Glutamatergic neuron (in vitro differentiated cells): ENCODE data around the gene KLHL30. TPM values are rescaled to one million over a fixed set of nuclear protein-coding genes. Genes with fewer than 3 reads are reported as not detected.

Experiments
- DNase-seq: peaks from one replicate; pipeline ENCODE4 v3.0.0; 2022
- H3K27ac Mint-ChIP-seq: one replicate; pipeline ENCODE4 v1.8.0; 2020; ENCODE audit warnings: mild to moderate bottlenecking, mixed read lengths, inconsistent platforms; ENCODE audit not compliant: unreplicated experiment
- H3K27me3 Mint-ChIP-seq: one replicate; pipeline ENCODE4 v1.8.0; 2020; ENCODE audit warnings: mild to moderate bottlenecking, moderate library complexity, mixed read lengths, inconsistent platforms; ENCODE audit not compliant: unreplicated experiment
- H3K36me3 Mint-ChIP-seq: one replicate; pipeline ENCODE4 v1.8.0; 2020; ENCODE audit warnings: mild to moderate bottlenecking, mixed read lengths, inconsistent platforms; ENCODE audit not compliant: unreplicated experiment
- H3K4me1 Mint-ChIP-seq: one replicate; pipeline ENCODE4 v1.8.0; 2020; ENCODE audit warnings: mild to moderate bottlenecking, low read depth, mixed read lengths, inconsistent platforms; ENCODE audit not compliant: unreplicated experiment
- H3K4me3 Mint-ChIP-seq: one replicate; pipeline ENCODE4 v1.8.0; 2020; ENCODE audit warnings: mild to moderate bottlenecking, mixed read lengths, inconsistent platforms; ENCODE audit not compliant: unreplicated experiment
- H3K9me3 Mint-ChIP-seq: one replicate; pipeline ENCODE4 v1.8.0; 2020; ENCODE audit warnings: mild to moderate bottlenecking, moderate library complexity, mixed read lengths, inconsistent platforms; ENCODE audit not compliant: unreplicated experiment
- long read RNA-seq: library from polyadenylated mRNA; unstranded; transcript quantifications from one replicate; pipeline ENCODE4 v2.0.0, GENCODE V29; 2020; ENCODE audit not compliant: unreplicated experiment
- total RNA-seq: library from RNA; stranded (reverse); fragmentation: NEBNext Ultra II Directional; extraction: Animal tissue kit (Norgen Biotek cat#: 25700); gene quantifications from one replicate; pipeline ENCODE4 v1.2.1, GENCODE V29; 2021; ENCODE audit not compliant: unreplicated experiment
- TF ChIP-seq, protein P1 (sequence below): fragments of 200-600 bp; sonication (generic); IDR thresholded peaks from one replicate; pipeline ENCODE4 v1.5.0; 2021; ENCODE audit not compliant: partially characterized antibody, unreplicated experiment

KLHL30 gene
- 3.5 TPM for total RNA-seq
- long read RNA-seq, partial matches to known transcripts = 0 of 2 reads
- long read RNA-seq, other reads (novel, unspliced or antisense) = 2 of 2 reads

- H3K4me1 Mint-ChIP-seq = peaks cover 6% of the 10 kb centered on the region
- TF ChIP-seq, protein P1, sequence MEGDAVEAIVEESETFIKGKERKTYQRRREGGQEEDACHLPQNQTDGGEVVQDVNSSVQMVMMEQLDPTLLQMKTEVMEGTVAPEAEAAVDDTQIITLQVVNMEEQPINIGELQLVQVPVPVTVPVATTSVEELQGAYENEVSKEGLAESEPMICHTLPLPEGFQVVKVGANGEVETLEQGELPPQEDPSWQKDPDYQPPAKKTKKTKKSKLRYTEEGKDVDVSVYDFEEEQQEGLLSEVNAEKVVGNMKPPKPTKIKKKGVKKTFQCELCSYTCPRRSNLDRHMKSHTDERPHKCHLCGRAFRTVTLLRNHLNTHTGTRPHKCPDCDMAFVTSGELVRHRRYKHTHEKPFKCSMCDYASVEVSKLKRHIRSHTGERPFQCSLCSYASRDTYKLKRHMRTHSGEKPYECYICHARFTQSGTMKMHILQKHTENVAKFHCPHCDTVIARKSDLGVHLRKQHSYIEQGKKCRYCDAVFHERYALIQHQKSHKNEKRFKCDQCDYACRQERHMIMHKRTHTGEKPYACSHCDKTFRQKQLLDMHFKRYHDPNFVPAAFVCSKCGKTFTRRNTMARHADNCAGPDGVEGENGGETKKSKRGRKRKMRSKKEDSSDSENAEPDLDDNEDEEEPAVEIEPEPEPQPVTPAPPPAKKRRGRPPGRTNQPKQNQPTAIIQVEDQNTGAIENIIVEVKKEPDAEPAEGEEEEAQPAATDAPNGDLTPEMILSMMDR = no peak
- H3K9me3 Mint-ChIP-seq = no peaks in the 10 kb centered on the region
- no peaks in the 10 kb centered on the region for H3K36me3 Mint-ChIP-seq
- H3K27ac Mint-ChIP-seq = no peak within 1 kb of the TSS
- H3K27me3 Mint-ChIP-seq = peaks cover 4% of the 10 kb centered on the region
- DNase-seq = peak; percentile 58
- no peak within 1 kb of the TSS for H3K4me3 Mint-ChIP-seq
Measured at GRCh38 chr2:238138331-238139195, at the start of gene KLHL30. Gene KLHL30 (plus strand): TSS chr2:238138668. CDS start chr2:238140755, 2,087 bp downstream.

DNA sequence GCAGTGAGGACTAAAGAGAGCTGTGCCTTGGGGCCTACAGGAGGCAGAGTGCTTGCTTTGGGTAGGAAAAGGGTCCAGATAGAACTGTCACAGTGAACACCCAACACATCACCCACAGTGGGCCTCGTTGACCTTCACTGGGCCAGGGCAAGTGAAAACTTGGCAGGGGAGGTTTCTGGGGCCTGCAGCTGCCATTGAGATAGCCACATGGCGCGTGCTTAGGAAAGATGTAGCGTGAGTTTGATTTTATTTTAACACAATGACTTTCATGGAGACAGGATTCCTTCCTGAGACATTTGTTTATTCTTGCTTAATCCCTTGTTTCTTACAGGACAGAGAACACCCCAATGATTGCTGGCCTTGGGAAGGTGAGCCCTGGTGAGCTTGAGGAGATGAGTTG lies 47.6 kb upstream of the KLHL30 start:
- Mint-ChIP-seq H3K4me3 (no peak overlapping the region), H3K27ac (no peak overlapping the region), H3K36me3 (no peaks in the 10 kb centered on the region), H3K27me3 (peaks cover 10% of the 10 kb centered on the region), H3K9me3 (peaks cover 7% of the 10 kb centered on the region), H3K4me1 (peaks cover 3% of the 10 kb centered on the region)
- no peak for DNase-seq
- TF ChIP-seq, protein P1 = no peak

DNA sequence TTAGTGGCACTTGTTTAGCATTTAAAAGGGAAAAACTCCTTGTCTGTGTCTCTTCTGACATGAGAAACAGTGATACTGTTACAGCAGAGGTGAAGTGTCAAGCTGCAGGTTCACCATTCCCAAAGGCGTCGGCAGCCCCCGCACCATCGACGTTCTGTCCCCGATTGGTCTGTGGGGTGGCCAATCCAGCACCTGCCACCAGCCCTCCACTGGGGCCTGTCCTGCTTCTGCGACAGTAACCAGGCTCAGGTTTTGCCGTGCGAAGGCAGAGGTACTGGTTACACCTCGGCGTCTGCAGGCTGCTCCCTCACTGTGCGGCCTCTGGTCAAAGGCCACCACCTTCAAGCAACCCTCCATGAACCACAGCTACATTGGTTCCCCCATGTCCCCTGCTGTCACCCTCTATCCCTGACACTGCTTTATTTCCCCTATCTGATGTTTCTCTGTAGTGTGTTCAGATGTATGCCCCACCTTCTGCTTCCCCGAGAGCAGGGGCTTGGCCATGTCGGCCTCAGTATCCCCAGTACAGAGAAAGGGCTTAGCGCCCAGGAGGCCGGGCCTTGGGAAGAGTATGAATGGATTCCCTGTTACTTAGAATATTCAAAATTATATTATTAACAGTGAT lies 46.9 kb upstream of the KLHL30 start:
- H3K27ac Mint-ChIP-seq = no peak overlapping the region
- TF ChIP-seq, protein P1 = no peak
- H3K9me3 Mint-ChIP-seq = peaks cover 10% of the 10 kb centered on the region
- H3K4me1 Mint-ChIP-seq = peaks cover 5% of the 10 kb centered on the region
- H3K4me3 Mint-ChIP-seq = no peak overlapping the region
- no peak for DNase-seq
- H3K36me3 Mint-ChIP-seq = no peaks in the 10 kb centered on the region
- H3K27me3 Mint-ChIP-seq = peaks cover 10% of the 10 kb centered on the region

DNA sequence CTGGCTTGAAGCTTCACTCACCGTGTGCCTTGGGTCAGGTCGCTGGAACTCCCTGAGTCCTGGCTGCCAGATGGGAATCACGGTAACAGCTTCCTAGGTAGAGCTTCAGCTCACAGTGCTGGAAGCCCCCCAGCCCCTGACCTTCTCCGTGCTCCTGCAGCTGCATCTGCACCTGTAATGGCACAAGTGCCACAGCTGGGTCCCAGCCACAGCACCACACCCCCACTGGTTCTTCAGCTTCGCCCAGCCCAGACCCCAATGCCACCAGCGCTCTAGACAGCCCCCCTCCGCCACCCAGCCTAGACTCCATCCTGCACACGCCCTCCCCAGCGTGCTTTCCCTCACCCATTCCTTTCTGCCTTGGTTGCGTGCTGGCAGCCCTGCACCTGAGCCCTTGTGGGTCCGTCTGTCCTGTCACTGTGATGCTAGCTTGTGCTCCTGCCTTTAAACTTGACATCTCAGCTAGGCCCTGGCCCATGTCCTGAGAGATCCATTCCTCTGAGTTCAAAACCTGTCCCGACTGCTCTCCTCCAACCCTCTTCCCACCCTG lies 45.9 kb upstream of the KLHL30 start:
- Mint-ChIP-seq H3K27me3 (peaks cover 10% of the 10 kb centered on the region), H3K27ac (no peak overlapping the region), H3K9me3 (peaks cover 10% of the 10 kb centered on the region), H3K4me1 (peaks cover 5% of the 10 kb centered on the region), H3K36me3 (no peaks in the 10 kb centered on the region), H3K4me3 (no peak overlapping the region)
- TF ChIP-seq, protein P1 = no peak
- no peak for DNase-seq
